ENCODE results near the gene SVOPL.
A peak's percentile ranks its signal among the peaks of the same experiment; 100 is the strongest.
"Not testable (repeated sequence)": the region's sequence is repeated elsewhere in the genome, so short reads cannot be mapped to it uniquely, and the experiment has no call there.

Gene SVOPL

DNA sequence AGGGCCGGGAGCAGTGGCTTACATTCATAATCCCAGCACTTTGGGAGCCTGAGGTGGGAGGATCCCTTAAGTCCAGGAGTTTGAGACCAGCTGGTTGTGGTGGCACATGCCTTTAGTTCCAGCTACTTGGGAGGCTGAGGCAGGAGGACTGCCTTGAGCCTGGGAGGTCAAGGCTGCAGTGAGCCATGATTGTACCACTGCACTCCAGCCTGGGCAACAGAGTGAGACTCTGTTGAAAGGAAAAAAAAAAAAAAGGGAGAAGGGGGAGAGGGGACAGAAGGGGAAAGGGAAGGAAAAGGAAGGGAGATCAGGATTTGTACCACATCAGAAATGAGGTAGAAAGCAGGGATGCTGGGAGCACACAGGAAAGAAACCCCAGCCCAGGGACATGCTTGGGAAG, 38.7 kb upstream of the SVOPL start:
- no peak overlapping the region for H3K4me3 ChIP-seq (ENCODE audit: low read depth, low read length)
- TF ChIP-seq, protein P1, sequence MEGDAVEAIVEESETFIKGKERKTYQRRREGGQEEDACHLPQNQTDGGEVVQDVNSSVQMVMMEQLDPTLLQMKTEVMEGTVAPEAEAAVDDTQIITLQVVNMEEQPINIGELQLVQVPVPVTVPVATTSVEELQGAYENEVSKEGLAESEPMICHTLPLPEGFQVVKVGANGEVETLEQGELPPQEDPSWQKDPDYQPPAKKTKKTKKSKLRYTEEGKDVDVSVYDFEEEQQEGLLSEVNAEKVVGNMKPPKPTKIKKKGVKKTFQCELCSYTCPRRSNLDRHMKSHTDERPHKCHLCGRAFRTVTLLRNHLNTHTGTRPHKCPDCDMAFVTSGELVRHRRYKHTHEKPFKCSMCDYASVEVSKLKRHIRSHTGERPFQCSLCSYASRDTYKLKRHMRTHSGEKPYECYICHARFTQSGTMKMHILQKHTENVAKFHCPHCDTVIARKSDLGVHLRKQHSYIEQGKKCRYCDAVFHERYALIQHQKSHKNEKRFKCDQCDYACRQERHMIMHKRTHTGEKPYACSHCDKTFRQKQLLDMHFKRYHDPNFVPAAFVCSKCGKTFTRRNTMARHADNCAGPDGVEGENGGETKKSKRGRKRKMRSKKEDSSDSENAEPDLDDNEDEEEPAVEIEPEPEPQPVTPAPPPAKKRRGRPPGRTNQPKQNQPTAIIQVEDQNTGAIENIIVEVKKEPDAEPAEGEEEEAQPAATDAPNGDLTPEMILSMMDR (IDR thresholded peaks at IDR 0.05; ENCODE audit: insufficient read depth, low read depth, low read length, missing control alignments): no peak
- no peak for DNase-seq (ENCODE audit: low read depth)

DNA sequence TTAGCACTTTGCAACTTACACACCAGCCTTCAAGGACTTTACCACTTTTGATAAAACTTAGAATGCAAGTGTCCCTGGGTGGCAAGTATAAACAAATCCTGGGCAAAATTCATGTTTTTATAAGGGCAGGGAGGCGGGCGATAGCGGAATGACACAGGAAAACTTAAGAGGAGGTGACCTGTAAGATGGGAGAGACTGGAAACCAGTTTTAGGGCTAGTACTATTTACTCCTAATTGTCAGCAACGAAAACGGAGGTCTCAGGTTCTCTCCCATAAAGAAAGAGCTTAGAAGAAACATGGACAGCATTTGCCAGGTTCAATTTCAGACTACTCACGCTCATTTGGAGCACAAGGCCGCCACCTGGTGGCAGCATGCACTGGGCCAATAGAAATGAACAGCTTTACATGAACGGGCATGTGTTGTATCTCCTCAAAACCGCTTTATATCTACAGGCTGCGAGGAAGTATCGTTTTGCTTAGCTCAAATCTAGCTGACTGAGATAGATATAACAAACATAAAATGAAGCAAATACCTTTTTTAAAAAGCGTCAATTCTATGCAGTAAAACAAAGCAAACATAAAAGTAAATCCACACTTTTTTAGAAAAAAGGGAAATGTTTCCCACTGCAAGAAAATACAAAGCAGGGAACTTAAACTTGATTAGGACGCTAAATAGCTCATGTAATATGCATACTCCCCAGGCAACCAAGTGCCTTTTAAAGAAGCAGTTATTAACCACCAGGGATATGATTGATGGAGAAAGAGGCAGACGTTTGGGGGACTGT, 37.6 kb upstream of the SVOPL start:
- TF ChIP-seq, protein P1 (IDR thresholded peaks at IDR 0.05; ENCODE audit: insufficient read depth, low read depth, low read length, missing control alignments): peak; percentile 90
- peak; percentile 87 for DNase-seq (ENCODE audit: low read depth)
- H3K4me3 ChIP-seq (ENCODE audit: low read depth, low read length): no peak overlapping the region

DNA sequence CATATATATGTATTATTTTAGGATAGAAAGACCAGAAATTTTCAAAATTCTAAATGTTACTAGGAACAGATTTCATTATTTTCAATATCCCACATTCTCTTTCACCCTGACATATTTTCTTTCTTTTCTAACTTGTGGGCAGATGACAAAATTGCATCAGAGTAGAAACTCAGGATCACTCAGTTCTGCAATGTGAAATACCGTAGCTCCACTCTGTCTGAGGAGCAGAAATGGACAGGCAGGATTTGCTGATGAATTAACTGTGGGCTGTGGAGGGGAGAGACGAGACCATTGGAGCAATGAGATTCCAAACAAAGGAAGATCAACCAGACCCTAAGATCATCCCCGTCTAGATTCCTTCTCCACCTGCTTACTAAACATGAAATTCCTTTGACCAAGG, 37.0 kb upstream of the SVOPL start:
- TF ChIP-seq, protein P1 (IDR thresholded peaks at IDR 0.05; ENCODE audit: insufficient read depth, low read depth, low read length, missing control alignments): no peak
- DNase-seq (ENCODE audit: low read depth): no peak

DNA sequence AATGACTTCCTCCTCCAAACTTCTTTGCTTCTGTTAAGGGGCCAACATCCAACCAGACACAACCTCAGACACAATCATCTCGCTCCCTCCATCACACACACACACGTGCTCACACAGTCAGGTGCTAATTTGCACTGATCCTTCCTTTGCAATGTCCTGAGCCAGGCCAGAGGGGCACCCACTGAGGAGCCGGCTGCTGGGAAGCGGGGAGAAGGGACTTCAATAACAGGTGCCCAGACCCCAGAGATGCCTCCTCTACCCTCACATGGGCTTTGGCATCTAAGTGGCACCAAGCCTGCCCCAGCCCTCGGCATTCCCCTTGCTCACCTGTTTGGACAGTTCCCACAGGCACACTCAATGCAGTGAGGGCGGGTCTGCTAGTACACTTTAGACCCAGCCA, 34.2 kb upstream of the SVOPL start:
- TF ChIP-seq, protein P1 (IDR thresholded peaks at IDR 0.05; ENCODE audit: insufficient read depth, low read depth, low read length, missing control alignments): no peak
- DNase-seq (ENCODE audit: low read depth): no peak

More for the DNA sequence above, 37.0 kb upstream of the SVOPL start:
- H3K4me3 ChIP-seq (ENCODE audit: low read depth, low read length): no peak overlapping the region

DNA sequence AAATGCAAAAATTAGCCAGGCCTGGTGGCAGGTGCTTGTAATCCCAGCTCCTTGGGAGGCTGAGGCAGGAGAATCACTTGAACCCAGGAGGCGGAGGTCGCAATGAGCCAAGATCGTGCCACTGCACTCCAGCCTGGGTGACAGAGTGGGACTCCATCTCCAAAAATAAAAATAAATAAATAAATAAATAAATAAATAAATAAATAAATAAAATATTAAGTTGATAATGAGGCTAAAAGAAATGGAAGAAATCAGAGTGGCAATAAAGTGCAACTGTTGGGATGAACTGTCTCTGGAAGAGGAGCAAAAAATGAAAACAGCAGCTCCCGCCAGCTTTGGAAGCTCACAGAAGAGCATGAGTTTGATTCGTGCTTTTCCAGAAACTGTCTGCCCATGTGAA, 30.6 kb upstream of the SVOPL start:
- DNase-seq (ENCODE audit: low read depth); H3K4me3 ChIP-seq (ENCODE audit: low read depth, low read length): not testable (repeated sequence)

More for the DNA sequence above, 34.2 kb upstream of the SVOPL start:
- H3K4me3 ChIP-seq (ENCODE audit: low read depth, low read length): no peak overlapping the region

DNA sequence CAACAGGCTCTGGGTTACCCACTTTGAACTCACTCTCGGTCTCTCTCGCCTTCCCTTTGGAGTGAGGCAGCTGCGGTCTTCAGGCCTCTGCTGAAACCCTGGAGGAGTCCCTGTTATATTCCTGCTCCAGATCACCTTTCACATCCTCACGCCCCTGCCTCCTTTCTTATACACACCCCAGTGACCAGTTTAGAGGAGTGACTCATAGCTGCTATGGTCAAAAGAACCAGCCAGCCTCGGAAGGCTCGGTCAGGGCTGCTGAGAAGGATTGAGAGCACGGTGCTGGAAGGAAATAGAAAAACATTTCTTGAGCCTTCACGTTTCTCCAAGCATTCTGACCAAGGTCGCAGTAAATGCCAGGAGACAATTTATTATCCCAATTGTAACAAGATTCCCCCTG, 28.3 kb upstream of the SVOPL start:
- no peak for DNase-seq (ENCODE audit: low read depth)
- TF ChIP-seq, protein P1 (IDR thresholded peaks at IDR 0.05; ENCODE audit: insufficient read depth, low read depth, low read length, missing control alignments): no peak
- H3K4me3 ChIP-seq (ENCODE audit: low read depth, low read length): no peak overlapping the region

DNA sequence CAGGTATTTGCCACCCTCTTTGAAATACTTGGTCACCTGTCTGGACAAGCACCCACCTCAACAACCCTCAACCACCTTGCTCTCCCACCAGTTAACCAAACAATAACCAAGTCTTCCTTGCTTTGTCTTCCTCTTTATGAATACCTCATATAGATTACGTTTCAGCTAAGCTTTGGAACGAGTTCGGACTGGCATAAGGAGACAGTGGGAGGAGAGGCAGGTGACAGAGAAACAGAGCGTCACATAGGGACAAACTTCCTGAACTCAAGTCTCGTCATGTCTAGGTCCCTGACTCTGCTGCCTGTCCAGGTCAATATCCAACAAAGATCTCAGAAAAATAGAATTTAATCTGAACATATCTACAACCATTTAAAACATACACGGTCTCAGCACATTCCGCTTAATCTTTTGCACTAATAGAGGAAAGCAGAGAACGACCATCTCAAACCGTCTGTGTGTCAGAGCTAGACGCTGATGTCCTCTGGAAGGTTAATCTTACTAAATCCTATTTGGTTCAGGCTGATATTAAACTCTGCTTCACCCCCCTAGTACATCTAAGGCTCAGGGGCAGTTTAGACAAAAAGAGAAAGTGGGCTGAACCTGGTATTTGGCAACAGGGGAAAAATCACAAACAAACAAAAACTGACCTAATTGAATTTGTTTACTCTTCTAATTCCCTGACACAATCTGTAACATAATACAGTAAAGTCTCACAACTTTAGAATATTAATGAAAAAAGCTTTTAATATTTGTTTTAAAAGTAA, 26.4 kb upstream of the SVOPL start:
- H3K4me3 ChIP-seq (ENCODE audit: low read depth, low read length): no peak overlapping the region
- TF ChIP-seq, protein P1 (IDR thresholded peaks at IDR 0.05; ENCODE audit: insufficient read depth, low read depth, low read length, missing control alignments): no peak
- no peak for DNase-seq (ENCODE audit: low read depth)

Measured in GM12865 (cell line).